Stimulated activated CD8-positive, alpha-beta memory T cell treated with anti-CD3 and anti-CD28 coated beads, Interleukin-4, amount 100 ng/mL, for 24 hours (primary cell): ENCODE results near the gene TM6SF1.
A peak's percentile ranks its signal among the peaks of the same experiment; 100 is the strongest.
"Not testable (repeated sequence)": the region's sequence is repeated elsewhere in the genome, so short reads cannot be mapped to it uniquely, and the experiment has no call there.

Source experiments
- DNase-seq: peaks from one replicate; pipeline ENCODE4 v3.0.0-alpha.2; 2020; ENCODE audit warnings: low read depth

Gene TM6SF1

GRCh38 chr15:83106994-83107840 is at the start of gene TM6SF1:
TM6SF1 (plus strand) TSS chr15:83107645; CDS start chr15:83107681, 36 bp downstream.
- no peak for DNase-seq

- no peak for DNase-seq
These were observed 49.6 kb upstream of the TM6SF1 start for GRCh38 chr15:83057696-83058376.

GRCh38 chr15:83061680-83062079 is 45.8 kb upstream of the TM6SF1 start:
- no peak for DNase-seq

GRCh38 chr15:83062768-83063180 is 44.7 kb upstream of the TM6SF1 start:
- DNase-seq = no peak

GRCh38 chr15:83063551-83063950 is 43.9 kb upstream of the TM6SF1 start:
- DNase-seq = no peak

GRCh38 chr15:83064859-83065258 is 42.6 kb upstream of the TM6SF1 start:
- no peak for DNase-seq

GRCh38 chr15:83065431-83065830 is 42.0 kb upstream of the TM6SF1 start:
- DNase-seq = no peak

- DNase-seq = no peak
These were observed 41.3 kb upstream of the TM6SF1 start for GRCh38 chr15:83066034-83066733.

GRCh38 chr15:83066734-83067637 is 40.5 kb upstream of the TM6SF1 start, which contains the start of gene BTBD1:
BTBD1 (minus strand) TSS chr15:83067252; CDS start chr15:83067151, 101 bp downstream.
- peak; percentile 86 for DNase-seq

GRCh38 chr15:83067638-83067962 is 39.8 kb upstream of the TM6SF1 start:
- DNase-seq = no peak

- no peak for DNase-seq
These were observed 39.4 kb upstream of the TM6SF1 start for GRCh38 chr15:83068054-83068453.

GRCh38 chr15:83069211-83069642 is 38.2 kb upstream of the TM6SF1 start:
- not testable (repeated sequence) for DNase-seq

GRCh38 chr15:83077491-83078230 is 29.8 kb upstream of the TM6SF1 start:
- no peak for DNase-seq

GRCh38 chr15:83078712-83079111 is 28.7 kb upstream of the TM6SF1 start:
- no peak for DNase-seq

- no peak for DNase-seq
These were observed 26.0 kb upstream of the TM6SF1 start for GRCh38 chr15:83081256-83082014.

- no peak for DNase-seq
These were observed 24.6 kb upstream of the TM6SF1 start for GRCh38 chr15:83082730-83083386.

- not testable (repeated sequence) for DNase-seq
These were observed 22.0 kb upstream of the TM6SF1 start for GRCh38 chr15:83085461-83085860.

GRCh38 chr15:83085864-83086552 is 21.4 kb upstream of the TM6SF1 start:
- not testable (repeated sequence) for DNase-seq

- no peak for DNase-seq
These were observed 19.9 kb upstream of the TM6SF1 start for GRCh38 chr15:83087576-83087975.
